ENCODE measurements around the gene SNTG2. TPM values are rescaled to one million over a fixed set of nuclear protein-coding genes. Genes with fewer than 3 reads are reported as not detected.
"Not testable (repeated sequence)": the region's sequence is repeated elsewhere in the genome, so short reads cannot be mapped to it uniquely, and the experiment has no call there.

The SNTG2 gene
- total RNA-seq, 1 donor from 2014 or later = 2.7 TPM

DNA sequence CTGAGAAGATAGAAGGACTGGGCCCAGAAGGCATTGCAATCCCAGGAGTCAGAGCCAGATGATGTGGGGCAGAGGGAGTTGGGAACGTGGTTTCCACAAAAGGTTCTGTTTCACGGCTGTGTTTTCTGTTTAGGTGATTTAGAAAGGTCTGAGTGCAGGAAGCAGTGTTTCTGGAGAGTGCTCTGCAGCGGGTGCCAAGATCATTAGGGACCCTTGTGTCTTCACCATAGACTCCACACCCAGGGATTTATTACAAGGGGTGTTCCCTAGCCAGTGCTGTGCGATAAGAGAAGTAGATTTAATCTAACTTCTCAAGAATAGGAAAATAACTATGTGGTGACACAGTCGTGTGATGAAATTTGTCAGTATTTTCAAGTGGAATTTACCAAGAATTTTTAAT is 241.5 kb downstream of the SNTG2 start:
- DNase-seq = no peak

- no peak for DNase-seq
Measured at GRCh38 chr2:1193801-1194200, 243.2 kb downstream of the SNTG2 start.

DNA sequence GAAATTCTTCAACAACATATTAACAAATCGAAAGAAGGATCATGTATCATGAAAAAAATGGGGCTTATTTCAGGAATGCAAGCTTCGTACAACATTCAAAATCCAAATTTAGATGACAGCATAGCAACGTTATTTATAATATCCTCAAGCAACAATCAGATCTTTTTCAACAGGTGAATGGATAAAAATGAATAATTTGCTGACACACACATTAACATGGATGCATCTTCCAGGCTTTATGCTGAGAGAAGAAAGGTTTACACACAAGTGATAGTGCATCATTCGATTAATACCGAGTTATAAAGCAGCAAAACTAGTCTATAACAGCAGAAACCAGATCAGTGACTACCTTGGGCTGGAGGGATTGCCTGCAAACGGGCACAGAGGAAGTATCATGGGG is 253.1 kb downstream of the SNTG2 start:
- no peak for DNase-seq

DNA sequence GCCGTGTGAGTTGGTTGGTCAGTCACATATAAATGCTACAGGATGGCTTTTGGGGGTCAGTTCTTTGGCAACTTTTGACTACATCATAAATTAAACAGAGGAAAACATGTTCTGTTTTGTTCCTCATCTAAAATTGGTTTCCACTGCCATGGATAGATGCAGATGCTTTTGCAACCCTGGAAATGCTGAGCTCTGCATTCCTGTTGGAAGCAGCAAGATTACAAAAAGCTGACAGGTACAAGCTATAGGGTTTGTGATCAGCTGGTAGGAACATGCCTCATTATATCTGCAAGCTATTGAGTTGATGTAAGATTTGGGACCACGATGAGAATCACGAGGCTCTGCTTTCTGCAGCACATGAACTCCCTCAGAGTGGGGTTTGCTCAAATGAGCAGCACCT is 255.2 kb downstream of the SNTG2 start:
- no peak for DNase-seq

DNA sequence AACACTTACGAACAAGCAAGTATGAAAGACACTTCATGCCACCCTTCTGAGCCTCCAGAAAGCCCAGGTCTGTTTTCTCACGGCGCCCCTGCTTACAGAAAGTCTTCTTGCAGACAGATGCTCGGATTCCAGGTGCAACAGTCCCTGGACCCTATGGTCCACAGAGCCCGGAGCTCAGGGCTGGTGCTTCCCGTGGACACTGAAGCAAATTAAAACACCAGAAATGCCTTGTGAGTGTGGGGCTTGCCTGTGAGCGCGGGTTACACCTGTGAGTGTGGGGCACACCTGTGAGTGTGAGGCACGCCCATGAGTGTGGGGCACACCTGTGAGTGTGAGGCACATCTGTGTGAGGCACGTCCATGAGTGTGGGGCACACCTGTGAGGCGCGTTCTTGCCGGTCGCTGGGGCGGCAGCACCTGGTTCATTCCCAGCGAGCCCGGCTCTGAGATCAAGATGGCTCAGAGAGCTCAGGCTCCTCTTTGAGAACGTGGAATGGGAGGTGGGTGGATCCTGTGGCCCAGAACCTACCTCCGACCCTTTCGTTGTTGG is 257.4 kb downstream of the SNTG2 start:
- no peak for DNase-seq

DNA sequence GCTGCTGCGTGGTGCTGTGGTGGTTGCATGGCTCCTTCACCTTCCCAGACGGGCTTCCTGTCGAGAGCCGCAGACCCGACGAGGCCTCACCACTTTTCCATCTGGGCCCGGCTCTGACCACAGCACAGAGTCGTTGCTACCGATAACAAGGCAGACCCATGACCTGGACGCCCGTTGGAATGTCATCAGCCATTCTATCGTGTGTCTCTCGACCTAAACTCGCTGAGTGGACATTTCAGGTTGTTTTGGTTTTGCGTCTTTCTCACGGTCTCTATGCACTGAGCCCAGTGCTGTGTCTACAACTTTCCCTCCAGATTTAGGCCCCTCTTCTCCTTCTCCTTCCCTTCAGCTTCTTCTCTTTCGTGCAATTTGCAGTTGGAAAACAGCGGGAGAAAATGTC is 257.9 kb downstream of the SNTG2 start:
- no peak for DNase-seq

DNA sequence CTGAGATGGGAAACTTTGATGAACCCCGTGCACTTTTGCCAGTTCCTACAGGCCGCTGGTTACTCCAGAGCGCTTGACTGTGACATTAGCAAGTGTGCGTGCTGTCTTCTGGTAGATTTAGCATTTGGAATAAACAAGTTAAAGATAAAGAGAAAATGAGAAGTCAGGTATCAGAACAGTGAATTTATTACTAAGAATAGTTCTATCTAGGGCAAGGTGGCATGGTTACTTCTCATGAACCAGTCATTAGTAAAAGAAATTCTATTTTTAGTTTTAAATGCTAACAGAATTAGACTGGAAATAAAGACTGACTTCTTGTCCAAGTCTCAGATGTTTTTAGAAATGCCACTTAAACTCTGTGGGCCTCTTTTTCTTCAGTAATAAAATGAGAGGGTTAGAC is 258.6 kb downstream of the SNTG2 start:
- DNase-seq = no peak

DNA sequence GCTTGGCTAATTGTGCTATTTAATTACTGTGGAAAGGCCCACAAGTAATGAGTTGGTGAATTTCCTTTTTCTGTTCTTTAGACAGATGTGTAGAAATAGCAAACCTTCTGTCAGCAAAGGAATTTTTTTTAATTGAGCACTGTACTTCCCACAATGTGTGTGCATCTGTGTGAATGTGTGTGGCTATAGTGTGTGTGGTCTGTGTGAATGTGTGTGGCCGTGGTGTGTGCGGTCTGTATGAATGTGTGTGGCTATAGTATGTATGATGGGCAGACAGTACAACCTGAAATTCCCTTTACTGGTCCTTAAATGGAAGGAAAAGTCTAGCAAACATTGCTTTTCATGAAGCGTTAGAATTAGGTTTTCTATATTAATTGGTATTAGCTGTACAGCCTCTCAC is 259.1 kb downstream of the SNTG2 start:
- no peak for DNase-seq

DNA sequence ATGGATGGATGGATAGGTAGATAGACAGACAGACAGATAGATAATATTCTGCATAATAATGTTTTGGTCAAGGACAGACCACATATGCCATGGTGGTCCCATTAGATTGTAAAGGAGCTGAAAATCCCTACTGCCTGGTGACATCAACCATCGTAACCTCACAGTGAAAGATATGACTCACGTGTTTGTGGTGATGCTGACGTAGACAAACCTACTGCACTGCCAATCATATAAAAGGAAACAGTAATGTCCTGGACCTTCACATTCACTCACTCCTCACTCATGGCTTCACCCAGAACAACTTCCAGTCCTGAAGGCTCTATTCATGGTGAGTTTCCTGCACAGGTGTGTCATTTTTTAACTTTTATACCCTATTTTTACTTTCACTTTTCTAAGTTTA is 259.7 kb downstream of the SNTG2 start:
- no peak for DNase-seq

GRCh38 chr2:1219901-1220573 is 269.4 kb downstream of the SNTG2 start:
- peak; percentile 35 for DNase-seq

DNA sequence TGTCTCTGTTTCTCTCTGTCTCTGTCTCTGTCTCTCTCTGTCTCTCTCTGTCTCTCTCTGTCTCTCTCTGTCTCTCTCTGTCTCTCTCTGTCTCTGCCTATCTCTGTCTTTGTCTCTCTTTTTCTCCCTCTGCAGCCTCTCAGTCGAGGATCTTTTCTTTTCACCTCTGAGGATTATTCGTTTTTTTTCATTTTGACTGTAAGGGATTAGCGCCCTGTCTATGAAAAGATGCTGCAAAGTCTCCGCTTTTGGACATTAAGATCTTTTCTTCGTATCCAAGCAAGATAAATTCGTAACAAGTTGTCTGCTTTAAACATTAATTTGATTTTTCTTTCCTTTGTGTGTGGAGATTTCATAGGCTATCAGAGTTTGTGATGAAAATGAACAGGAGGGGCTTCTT is 271.4 kb downstream of the SNTG2 start:
- no peak for DNase-seq

GRCh38 chr2:1223791-1224190 is 273.1 kb downstream of the SNTG2 start:
- DNase-seq = no peak

- DNase-seq = no peak
Measured at GRCh38 chr2:1224901-1225300, 274.3 kb downstream of the SNTG2 start.

DNA sequence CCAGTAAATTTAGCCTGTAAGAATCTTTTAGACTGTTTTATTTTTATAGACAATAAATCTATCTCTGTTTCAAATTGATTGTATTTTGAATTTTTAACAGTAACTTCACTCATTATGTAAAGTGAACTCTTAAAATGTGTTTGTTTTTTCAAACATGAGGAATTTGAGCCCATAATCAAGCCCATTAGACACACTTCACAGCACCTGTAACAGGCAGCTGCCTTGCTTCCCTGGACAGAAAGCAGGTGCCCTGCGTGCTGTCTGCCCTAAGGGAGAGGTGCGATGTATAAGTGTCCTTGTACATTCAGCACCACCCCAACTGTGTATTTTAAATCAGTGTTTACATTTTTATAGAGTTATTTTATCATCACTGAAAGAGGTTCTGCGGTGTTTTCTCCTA is 276.1 kb downstream of the SNTG2 start:
- peak; percentile 10 for DNase-seq

DNA sequence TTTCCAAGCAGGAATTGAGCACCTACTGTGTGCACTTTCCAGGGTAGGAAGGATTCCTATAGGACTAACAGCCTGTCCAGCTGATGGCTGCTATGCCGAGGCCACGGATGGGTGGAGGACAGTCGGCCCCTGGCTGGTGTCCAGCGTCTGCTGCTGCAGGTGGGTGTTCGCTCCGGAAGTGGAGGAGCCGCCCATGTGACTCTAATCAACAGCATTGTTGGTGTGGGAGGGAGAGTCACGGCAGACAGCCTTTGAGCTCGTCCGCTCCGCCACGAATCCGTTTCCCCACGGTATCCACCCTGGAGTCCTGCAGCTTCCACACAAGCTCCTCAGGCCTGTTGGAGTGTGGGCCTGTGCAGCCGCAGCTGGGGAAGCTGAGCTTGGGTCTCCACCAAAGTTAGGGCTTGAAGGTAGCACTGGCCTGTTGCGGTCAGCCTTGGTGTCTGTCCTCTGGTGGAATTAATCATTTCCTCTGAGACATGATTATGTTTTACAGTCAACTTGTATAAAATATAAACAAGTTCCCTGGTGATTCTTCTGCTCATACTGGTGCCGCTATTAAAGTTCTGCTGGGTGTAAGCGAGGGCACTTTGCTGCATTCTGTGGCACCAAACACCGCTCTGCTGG is 276.7 kb downstream of the SNTG2 start:
- peak; percentile 30 for DNase-seq

- not testable (repeated sequence) for DNase-seq
Measured at GRCh38 chr2:1229596-1229995, 278.9 kb downstream of the SNTG2 start.

DNA sequence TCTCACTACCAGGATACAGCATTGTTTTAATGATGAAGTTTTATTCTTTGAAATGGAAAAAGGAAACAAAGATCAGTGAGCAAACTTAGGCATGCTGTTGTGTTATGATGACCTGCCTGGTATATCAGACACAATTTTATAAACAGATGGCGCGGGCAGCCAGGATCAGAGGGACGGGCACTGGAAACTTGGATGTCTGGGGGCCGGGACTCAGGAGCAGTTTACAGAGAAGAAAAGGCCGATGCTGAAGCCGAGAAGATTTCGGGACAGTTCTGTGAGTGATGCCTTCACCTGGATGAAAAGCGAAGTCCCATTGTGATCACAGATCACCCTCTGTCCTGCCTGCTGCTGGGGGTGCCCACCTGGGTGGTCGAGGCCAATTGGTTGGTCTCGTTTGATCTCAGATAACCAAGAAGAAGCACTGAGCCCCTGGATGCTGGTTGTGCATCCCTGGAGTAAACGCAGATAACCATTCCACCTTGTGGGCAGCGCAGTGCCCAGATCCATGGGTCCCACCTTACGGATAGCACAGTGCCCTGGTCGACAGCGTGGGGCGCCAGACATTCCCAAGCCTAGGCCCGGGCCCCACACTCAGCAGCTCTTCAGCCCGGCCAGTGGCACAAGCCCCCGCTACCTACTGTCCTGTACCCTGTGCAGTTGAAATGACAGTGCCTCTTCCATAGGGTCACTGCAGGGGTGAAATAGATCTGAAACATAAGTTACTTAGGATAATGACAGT is 279.7 kb downstream of the SNTG2 start:
- no peak for DNase-seq

GRCh38 chr2:1231466-1232063 is 280.9 kb downstream of the SNTG2 start:
- no peak for DNase-seq

- DNase-seq = peak; percentile 54
Measured at GRCh38 chr2:1233281-1233680, 282.6 kb downstream of the SNTG2 start.

- DNase-seq = no peak
Measured at GRCh38 chr2:1234731-1235308, 284.2 kb downstream of the SNTG2 start.

DNA sequence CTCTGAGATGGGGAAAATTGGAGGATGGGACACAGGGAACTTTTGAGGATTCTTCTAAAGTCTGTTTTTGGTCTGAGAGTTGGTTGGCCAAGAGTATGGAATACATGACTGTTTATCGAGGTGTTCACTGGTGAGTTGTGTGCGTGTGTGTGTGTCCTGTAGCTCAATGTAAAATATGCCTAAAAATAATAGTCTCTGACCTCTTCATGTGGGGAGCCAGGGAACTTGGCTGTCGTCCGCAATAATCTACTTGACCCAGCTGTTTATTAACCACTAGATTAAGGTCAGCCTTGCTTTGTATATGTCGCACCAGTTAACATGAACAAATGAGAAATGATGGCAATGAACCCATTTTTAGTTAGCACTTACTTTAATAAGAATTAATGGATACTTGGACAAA is 285.2 kb downstream of the SNTG2 start:
- DNase-seq = no peak

- no peak for DNase-seq
Measured at GRCh38 chr2:1236606-1237005, 286.0 kb downstream of the SNTG2 start.

GRCh38 chr2:1237783-1238182 is 287.1 kb downstream of the SNTG2 start:
- no peak for DNase-seq
